ENCODE results near the gene CEP85.
"Not testable (repeated sequence)": the region's sequence is repeated elsewhere in the genome, so short reads cannot be mapped to it uniquely, and the experiment has no call there.

Gene CEP85

GRCh38 chr1:26225033-26225831 is 8.8 kb upstream of the CEP85 start:
- peak; percentile 48 for DNase-seq

GRCh38 chr1:26230682-26231081 is 3.3 kb upstream of the CEP85 start:
- not testable (repeated sequence) for DNase-seq

- DNase-seq, result peak; percentile 26
Measured at GRCh38 chr1:26234644-26235370, 807 bp downstream of the CEP85 start.

- no peak for DNase-seq
Measured at GRCh38 chr1:26237230-26237966, 3.4 kb downstream of the CEP85 start.

- DNase-seq, result no peak
Measured at GRCh38 chr1:26239936-26240335, 5.9 kb downstream of the CEP85 start.

GRCh38 chr1:26252718-26253117 is 18.7 kb downstream of the CEP85 start:
- no peak for DNase-seq

- DNase-seq, result no peak
Measured at GRCh38 chr1:26254404-26254803, 20.4 kb downstream of the CEP85 start.

GRCh38 chr1:26257222-26257621 is 23.2 kb downstream of the CEP85 start:
- DNase-seq, result no peak

GRCh38 chr1:26259005-26259404 is 25.0 kb downstream of the CEP85 start:
- DNase-seq, result no peak

GRCh38 chr1:26259578-26259977 is 25.6 kb downstream of the CEP85 start:
- no peak for DNase-seq

GRCh38 chr1:26263212-26263611 is 29.2 kb downstream of the CEP85 start:
- DNase-seq, result no peak

GRCh38 chr1:26265405-26265804 is 31.4 kb downstream of the CEP85 start:
- DNase-seq, result no peak

GRCh38 chr1:26268290-26269197 is 34.5 kb downstream of the CEP85 start:
- DNase-seq, result no peak

GRCh38 chr1:26269198-26269550 is 35.2 kb downstream of the CEP85 start:
- no peak for DNase-seq

- no peak for DNase-seq
Measured at GRCh38 chr1:26274801-26275425, 40.9 kb downstream of the CEP85 start.

GRCh38 chr1:26275580-26276431 is 41.8 kb downstream of the CEP85 start:
- DNase-seq, result peak; percentile 80

- no peak for DNase-seq
Measured at GRCh38 chr1:26276432-26276838, 42.4 kb downstream of the CEP85 start.

GRCh38 chr1:26277261-26277661 is 43.3 kb downstream of the CEP85 start:
- DNase-seq, result no peak

- DNase-seq, result no peak
Measured at GRCh38 chr1:26277719-26278118, 43.7 kb downstream of the CEP85 start.

GRCh38 chr1:26278303-26278702 is 44.3 kb downstream of the CEP85 start:
- DNase-seq, result no peak

All from CD4-positive, alpha-beta T cell treated with Interleukin-12 subunit alpha and Interleukin-12 subunit beta, for 1 hour (primary cell).